ENCODE data around the gene AP1G2. TPM values are rescaled to one million over a fixed set of nuclear protein-coding genes. Genes with fewer than 3 reads are reported as not detected.

AP1G2 gene
- polyA plus RNA-seq, 1 donor from 2014 or later: 127 TPM

GRCh38 chr14:23602181-23603095, 34.8 kb upstream of the AP1G2 start:
- no peaks in the 10 kb centered on the region for H3K79me2 ChIP-seq (replicated peaks; ENCODE audit: insufficient read depth, low read length)
- no peaks in the 10 kb centered on the region for H4K20me1 ChIP-seq (ENCODE audit: insufficient read depth)
- TF ChIP-seq TAF1 (IDR thresholded peaks at IDR 0.05; ENCODE audit: low read depth): no peak
- no peak for TF ChIP-seq POLR2AphosphoS5 (IDR thresholded peaks at IDR 0.05)
- TF ChIP-seq EP300 (conservative IDR thresholded peaks at IDR 0.05; ENCODE audit: poor library complexity, severe bottlenecking): no peak
- TF ChIP-seq SMC3 (conservative IDR thresholded peaks at IDR 0.05; ENCODE audit: poor library complexity): no peak
- no peaks in the 10 kb centered on the region for H3K9me2 ChIP-seq (ENCODE audit: insufficient read depth, low read length)
- H3K27me3 ChIP-seq (ENCODE audit: insufficient read depth, low read depth, low read length): no peaks in the 10 kb centered on the region
- H3F3A ChIP-seq (ENCODE audit: insufficient read depth, low read length, poor library complexity, severe bottlenecking): no peaks in the 10 kb centered on the region
- no peak overlapping the region for H3K9ac ChIP-seq (ENCODE audit: low read length)
- no peaks in the 10 kb centered on the region for H3K9me3 ChIP-seq (ENCODE audit: low read length)
- H3K36me3 ChIP-seq (ENCODE audit: insufficient read depth, low read length): no peaks in the 10 kb centered on the region
- H2AFZ ChIP-seq (ENCODE audit: low read depth, low read length): no peak overlapping the region
- no peak overlapping the region for H3K4me3 ChIP-seq (ENCODE audit: low read length)
- H3K27ac ChIP-seq (ENCODE audit: low read length): no peak overlapping the region
- H3K4me2 ChIP-seq (ENCODE audit: low read length): no peak overlapping the region

- Histone ChIP-seq H3K9me3 (ENCODE audit: low read length) (no peaks in the 10 kb centered on the region), H3F3A (ENCODE audit: insufficient read depth, low read length, poor library complexity, severe bottlenecking) (no peaks in the 10 kb centered on the region), H3K27ac (ENCODE audit: low read length) (no peak overlapping the region), H3K4me3 (ENCODE audit: low read length) (no peak overlapping the region), H4K20me1 (ENCODE audit: insufficient read depth) (no peaks in the 10 kb centered on the region), H2AFZ (ENCODE audit: low read depth, low read length) (no peak overlapping the region), H3K79me2 (replicated peaks; ENCODE audit: insufficient read depth, low read length) (no peaks in the 10 kb centered on the region), H3K27me3 (ENCODE audit: insufficient read depth, low read depth, low read length) (no peaks in the 10 kb centered on the region), H3K36me3 (ENCODE audit: insufficient read depth, low read length) (no peaks in the 10 kb centered on the region), H3K9ac (ENCODE audit: low read length) (no peak overlapping the region), H3K9me2 (ENCODE audit: insufficient read depth, low read length) (no peaks in the 10 kb centered on the region), H3K4me2 (ENCODE audit: low read length) (no peak overlapping the region)
- TF ChIP-seq MXI1 (conservative IDR thresholded peaks at IDR 0.05; ENCODE audit: poor library complexity, severe bottlenecking): no peak
- no peak for TF ChIP-seq SMC3 (conservative IDR thresholded peaks at IDR 0.05; ENCODE audit: poor library complexity)
- no peak for TF ChIP-seq POLR2AphosphoS5 (IDR thresholded peaks at IDR 0.05)
- no peak for TF ChIP-seq RAD21 (conservative IDR thresholded peaks at IDR 0.05)
- no peak for TF ChIP-seq EZH2 (IDR thresholded peaks at IDR 0.05; ENCODE audit: borderline replicate concordance, insufficient read depth, low read length, poor library complexity, severe bottlenecking)
- TF ChIP-seq EP300 (conservative IDR thresholded peaks at IDR 0.05; ENCODE audit: poor library complexity, severe bottlenecking): no peak
- no peak for TF ChIP-seq REST (IDR thresholded peaks at IDR 0.05; ENCODE audit: borderline replicate concordance)
These were observed 34.2 kb upstream of the AP1G2 start for GRCh38 chr14:23601845-23602180.

- H3K9me3 ChIP-seq (ENCODE audit: low read length): no peaks in the 10 kb centered on the region
- no peak overlapping the region for H3K9ac ChIP-seq (ENCODE audit: low read length)
- no peaks in the 10 kb centered on the region for H3K79me2 ChIP-seq (replicated peaks; ENCODE audit: insufficient read depth, low read length)
- no peak overlapping the region for H3K4me2 ChIP-seq (ENCODE audit: low read length)
- no peaks in the 10 kb centered on the region for H3F3A ChIP-seq (ENCODE audit: insufficient read depth, low read length, poor library complexity, severe bottlenecking)
- no peaks in the 10 kb centered on the region for H3K9me2 ChIP-seq (ENCODE audit: insufficient read depth, low read length)
- H2AFZ ChIP-seq (ENCODE audit: low read depth, low read length): no peak overlapping the region
- no peak overlapping the region for H3K27ac ChIP-seq (ENCODE audit: low read length)
- H3K36me3 ChIP-seq (ENCODE audit: insufficient read depth, low read length): no peaks in the 10 kb centered on the region
- no peaks in the 10 kb centered on the region for H4K20me1 ChIP-seq (ENCODE audit: insufficient read depth)
- no peak for TF ChIP-seq CTCF (IDR thresholded peaks at IDR 0.05; ENCODE audit: poor library complexity, severe bottlenecking)
- no peak for TF ChIP-seq EP300 (conservative IDR thresholded peaks at IDR 0.05; ENCODE audit: poor library complexity, severe bottlenecking)
- no peak for TF ChIP-seq EZH2 (IDR thresholded peaks at IDR 0.05; ENCODE audit: borderline replicate concordance, insufficient read depth, low read length, poor library complexity, severe bottlenecking)
- no peak for TF ChIP-seq MXI1 (conservative IDR thresholded peaks at IDR 0.05; ENCODE audit: poor library complexity, severe bottlenecking)
- no peak for TF ChIP-seq REST (IDR thresholded peaks at IDR 0.05; ENCODE audit: borderline replicate concordance)
- no peak for TF ChIP-seq RAD21 (conservative IDR thresholded peaks at IDR 0.05)
- no peak for TF ChIP-seq POLR2AphosphoS5 (IDR thresholded peaks at IDR 0.05)
- H3K4me3 ChIP-seq (ENCODE audit: low read length): no peak overlapping the region
- H3K27me3 ChIP-seq (ENCODE audit: insufficient read depth, low read depth, low read length): no peaks in the 10 kb centered on the region
These were observed 33.8 kb upstream of the AP1G2 start for GRCh38 chr14:23601424-23601823.
